ENCODE measurements around the gene NPC1. TPM values are rescaled to one million over a fixed set of nuclear protein-coding genes. Genes with fewer than 3 reads are reported as not detected.

The NPC1 gene
- total and polyA plus RNA-seq, 2 donors (not counting 3 experiments of a cell fraction or from before 2014, with no cell fraction given), result 40.6 to 45.2 TPM

DNA sequence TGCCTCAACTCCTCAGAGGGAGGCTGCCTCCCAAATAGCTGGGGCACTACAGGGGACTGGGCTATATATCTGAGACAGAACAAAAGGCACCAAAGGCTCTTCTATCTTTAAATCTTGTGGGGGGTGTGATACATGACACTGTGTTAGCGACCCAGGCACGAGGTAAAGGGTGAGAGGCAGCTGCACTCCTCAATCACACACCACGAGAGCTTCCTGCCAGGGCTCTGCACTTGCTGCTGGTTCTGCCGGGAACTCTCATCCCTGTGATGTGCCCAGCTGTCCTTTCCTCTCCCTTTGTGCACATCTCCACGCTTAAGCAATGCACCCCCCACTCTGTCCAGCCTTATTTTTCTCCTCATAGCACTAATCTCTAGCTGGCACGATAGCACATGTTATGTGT lies 32.4 kb downstream of the NPC1 start:
- Histone ChIP-seq H3K9me1 (replicated peaks; ENCODE audit: control insufficient read depth, extremely low read depth, insufficient read depth, low read length) (no peaks in the 10 kb centered on the region), H2AFZ (ENCODE audit: low read depth, low read length) (no peak overlapping the region), H3K27me3 (ENCODE audit: control insufficient read depth in 2 of 2, insufficient read depth in 2 of 2, low read length in 2 of 2) (no peaks in the 10 kb centered on the region), H3K4me3 (replicated peaks in 1 of 3; ENCODE audit: insufficient read depth in 1 of 3, low read depth in 1 of 3, low read length in 3 of 3) (no peak overlapping the region), H3K27ac (ENCODE audit: insufficient read depth, low read depth, low read length) (no peak overlapping the region), H3K4me2 (ENCODE audit: insufficient read depth, low read length) (no peak overlapping the region), H3K36me3 (ENCODE audit: control insufficient read depth in 2 of 2, extremely low read depth in 1 of 2, insufficient read depth in 2 of 2, low read length in 2 of 2) (peaks cover 11 to 19% of the 10 kb centered on the region in 2 experiments), H3K9ac (replicated peaks; ENCODE audit: extremely low read depth, insufficient read depth, low read length) (no peak overlapping the region), H3K9me3 (replicated peaks; ENCODE audit: control insufficient read depth, insufficient read depth, low read length) (no peaks in the 10 kb centered on the region), H4K20me1 (replicated peaks; ENCODE audit: control insufficient read depth, extremely low read depth, insufficient read depth, low read length) (no peaks in the 10 kb centered on the region), H3K4me1 (ENCODE audit: control insufficient read depth, extremely low read depth, insufficient read depth, low read length) (no peaks in the 10 kb centered on the region), H3K79me2 (ENCODE audit: control insufficient read depth, insufficient read depth, low read length) (no peaks in the 10 kb centered on the region)
- no peak for FAIRE-seq
- ChIA-PET CTCF (interaction anchor here (0.7 to 1.1 kb wide), 2 partner anchors 19 to 55 kb away, joined by 3 read pairs; no protein-coding TSS in a partner anchor), POLR2A (no interaction called here)
- dilution Hi-C loops (cut with MboI; ENCODE audit: extremely low pct_ligation_motif_present, low sequenced_read_pairs), result no loop called here
- TF ChIP-seq POLR2A (IDR thresholded peaks at IDR 0.05; ENCODE audit: low read depth, low read length) (no peak), FOS (IDR thresholded peaks at IDR 0.05; ENCODE audit: borderline replicate concordance, insufficient read depth, low read length) (no peak), JUN (IDR thresholded peaks at IDR 0.05; ENCODE audit: borderline replicate concordance, insufficient read depth, insufficient read length, low read depth) (no peak), MYC (IDR thresholded peaks at IDR 0.05; ENCODE audit: low read depth, low read length) (no peak), EZH2 (IDR thresholded peaks at IDR 0.05; ENCODE audit: borderline replicate concordance, low read depth, low read length, severe bottlenecking) (no peak), POLR2AphosphoS5 (IDR thresholded peaks at IDR 0.05; ENCODE audit: insufficient read depth, low read depth, low read length) (no peak), CTCF (IDR thresholded peaks at IDR 0.05; ENCODE audit: extremely low read depth in 1 of 2, insufficient read depth in 1 of 2, low read depth in 1 of 2, low read length in 2 of 2) (no peak)
- TF ChIP-seq, protein P1, sequence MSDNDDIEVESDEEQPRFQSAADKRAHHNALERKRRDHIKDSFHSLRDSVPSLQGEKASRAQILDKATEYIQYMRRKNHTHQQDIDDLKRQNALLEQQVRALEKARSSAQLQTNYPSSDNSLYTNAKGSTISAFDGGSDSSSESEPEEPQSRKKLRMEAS (IDR thresholded peaks at IDR 0.05; ENCODE audit: insufficient read depth, insufficient read length), result no peak
- no peak for DNase-seq (ENCODE audit: low read depth, low spot score)
- no TSS peak for BruUV-seq (replicated peaks)
- intact Hi-C loops (cut with micrococcal nuclease), result no loop called here

Measured in endothelial cell of umbilical vein (primary cell).